Stimulated activated CD8-positive, alpha-beta memory T cell treated with anti-CD3 and anti-CD28 coated beads, Interleukin-15, amount 100 ng/mL, for 24 hours (primary cell): ENCODE measurements around the gene EXOC1.
"Not testable (repeated sequence)": the region's sequence is repeated elsewhere in the genome, so short reads cannot be mapped to it uniquely, and the experiment has no call there.

Source experiments
- DNase-seq: peaks from one replicate; pipeline ENCODE4 v3.0.0-alpha.2; 2020; ENCODE audit warnings: low read depth

The EXOC1 gene, protein sequence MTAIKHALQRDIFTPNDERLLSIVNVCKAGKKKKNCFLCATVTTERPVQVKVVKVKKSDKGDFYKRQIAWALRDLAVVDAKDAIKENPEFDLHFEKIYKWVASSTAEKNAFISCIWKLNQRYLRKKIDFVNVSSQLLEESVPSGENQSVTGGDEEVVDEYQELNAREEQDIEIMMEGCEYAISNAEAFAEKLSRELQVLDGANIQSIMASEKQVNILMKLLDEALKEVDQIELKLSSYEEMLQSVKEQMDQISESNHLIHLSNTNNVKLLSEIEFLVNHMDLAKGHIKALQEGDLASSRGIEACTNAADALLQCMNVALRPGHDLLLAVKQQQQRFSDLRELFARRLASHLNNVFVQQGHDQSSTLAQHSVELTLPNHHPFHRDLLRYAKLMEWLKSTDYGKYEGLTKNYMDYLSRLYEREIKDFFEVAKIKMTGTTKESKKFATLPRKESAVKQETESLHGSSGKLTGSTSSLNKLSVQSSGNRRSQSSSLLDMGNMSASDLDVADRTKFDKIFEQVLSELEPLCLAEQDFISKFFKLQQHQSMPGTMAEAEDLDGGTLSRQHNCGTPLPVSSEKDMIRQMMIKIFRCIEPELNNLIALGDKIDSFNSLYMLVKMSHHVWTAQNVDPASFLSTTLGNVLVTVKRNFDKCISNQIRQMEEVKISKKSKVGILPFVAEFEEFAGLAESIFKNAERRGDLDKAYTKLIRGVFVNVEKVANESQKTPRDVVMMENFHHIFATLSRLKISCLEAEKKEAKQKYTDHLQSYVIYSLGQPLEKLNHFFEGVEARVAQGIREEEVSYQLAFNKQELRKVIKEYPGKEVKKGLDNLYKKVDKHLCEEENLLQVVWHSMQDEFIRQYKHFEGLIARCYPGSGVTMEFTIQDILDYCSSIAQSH

DNA sequence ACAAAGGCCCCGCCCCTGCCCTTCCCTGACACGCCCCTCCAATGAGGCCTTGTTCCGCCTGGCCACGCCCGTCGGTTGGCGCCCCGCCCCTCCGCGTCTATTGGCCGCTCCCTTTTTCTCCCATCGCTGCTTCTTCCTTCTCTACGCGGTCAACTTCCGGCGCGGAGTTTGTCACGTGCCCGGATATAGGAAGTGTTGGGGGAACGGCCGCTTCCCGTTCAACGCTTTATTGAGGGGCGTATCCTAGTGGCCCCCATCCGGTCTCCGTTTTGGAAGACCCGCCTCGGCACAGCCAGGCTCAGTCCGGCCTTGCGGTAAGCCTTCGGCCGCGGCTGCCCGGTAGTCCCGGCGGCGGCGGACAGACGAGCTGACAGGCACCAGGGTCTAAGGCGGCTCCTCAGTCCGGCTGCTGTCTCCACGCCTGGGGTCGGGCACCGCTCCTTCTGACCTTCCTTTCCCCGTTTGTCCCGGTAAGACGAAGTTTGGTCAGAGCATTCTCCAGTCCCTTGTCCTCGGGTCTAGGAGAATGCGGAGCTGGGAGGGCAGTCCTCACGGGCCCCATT is at the start of gene EXOC1:
TSS of gene EXOC1 (plus strand) at position 165 of the 563 bp plus-strand sequence. CDS start 4,676 bp downstream, outside the sequence.
- peak; percentile 95 for DNase-seq

DNA sequence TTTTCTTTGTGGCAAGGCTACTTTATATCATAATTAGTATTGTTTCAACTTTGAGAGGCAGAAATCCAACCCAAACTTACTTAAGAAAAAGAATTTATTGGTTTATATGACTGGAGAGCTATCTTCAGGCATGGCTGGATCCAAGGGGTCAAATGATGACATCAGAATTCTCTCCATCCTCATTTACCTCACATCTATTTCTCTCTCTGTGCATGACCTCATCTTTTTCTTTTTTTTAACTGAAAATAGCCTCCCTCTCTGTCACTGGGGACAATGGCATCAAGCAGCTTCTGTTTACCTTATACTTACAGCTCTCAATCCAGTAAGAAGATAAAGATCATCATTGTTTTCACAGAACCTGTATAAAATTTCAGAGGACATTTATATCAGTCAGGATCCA is 45.9 kb upstream of the EXOC1 start:
- DNase-seq: no peak

DNA sequence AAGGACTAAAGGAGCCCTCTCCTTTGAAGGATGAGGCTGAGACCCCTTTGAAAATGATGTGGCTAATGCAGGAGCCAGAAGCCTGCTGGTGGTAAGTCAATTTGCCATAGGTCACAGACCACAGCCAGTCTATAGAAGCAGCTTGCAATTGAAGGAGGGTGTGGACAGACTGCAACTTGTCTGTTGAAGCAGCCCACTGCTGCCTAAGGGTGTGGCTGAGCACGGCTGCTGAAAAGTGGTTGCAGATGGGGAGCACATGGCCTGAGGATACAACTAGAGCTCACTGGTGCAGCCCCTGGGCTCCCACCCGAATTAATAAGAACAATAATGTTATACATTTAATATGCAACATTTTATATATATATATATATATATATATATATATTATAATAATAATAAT is 45.3 kb upstream of the EXOC1 start:
- no peak for DNase-seq

DNA sequence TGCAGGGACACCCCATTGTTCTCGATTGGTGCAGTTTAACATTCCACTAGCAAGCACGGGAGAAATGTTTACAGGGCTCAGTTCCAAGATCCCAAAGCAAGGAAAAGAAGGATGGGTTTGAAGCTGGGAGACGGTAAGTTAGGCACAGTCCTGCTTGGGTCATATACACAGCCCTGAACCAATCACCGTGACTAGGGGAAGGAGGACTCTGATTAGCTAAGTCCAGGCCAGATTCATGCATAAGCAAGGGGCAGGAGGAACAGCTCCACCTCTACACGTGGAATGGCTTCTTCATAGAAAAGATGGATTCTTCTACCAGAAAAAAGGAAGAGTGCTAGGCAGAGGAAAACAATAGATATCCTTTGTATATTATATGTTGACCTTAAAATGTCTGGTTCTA is 44.8 kb upstream of the EXOC1 start:
- no peak for DNase-seq

DNA sequence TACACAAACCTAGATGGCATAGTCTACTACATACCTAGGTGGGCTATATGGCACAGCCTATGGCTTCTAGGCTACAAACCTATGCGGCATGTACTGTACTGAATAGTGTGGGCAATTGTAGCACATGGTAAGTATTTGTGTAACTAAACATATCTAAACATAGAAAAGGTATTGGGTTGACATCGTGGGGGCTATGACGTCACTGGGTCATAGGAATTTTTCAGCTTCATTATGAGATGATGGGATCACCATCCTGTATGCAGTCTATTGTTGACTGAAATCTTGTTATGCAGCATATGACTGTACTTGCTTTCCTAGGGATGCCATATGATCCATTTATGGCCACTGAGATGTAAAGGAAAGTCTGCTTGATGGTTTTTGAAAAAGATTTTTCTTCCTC is 35.8 kb upstream of the EXOC1 start:
- DNase-seq: no peak

DNA sequence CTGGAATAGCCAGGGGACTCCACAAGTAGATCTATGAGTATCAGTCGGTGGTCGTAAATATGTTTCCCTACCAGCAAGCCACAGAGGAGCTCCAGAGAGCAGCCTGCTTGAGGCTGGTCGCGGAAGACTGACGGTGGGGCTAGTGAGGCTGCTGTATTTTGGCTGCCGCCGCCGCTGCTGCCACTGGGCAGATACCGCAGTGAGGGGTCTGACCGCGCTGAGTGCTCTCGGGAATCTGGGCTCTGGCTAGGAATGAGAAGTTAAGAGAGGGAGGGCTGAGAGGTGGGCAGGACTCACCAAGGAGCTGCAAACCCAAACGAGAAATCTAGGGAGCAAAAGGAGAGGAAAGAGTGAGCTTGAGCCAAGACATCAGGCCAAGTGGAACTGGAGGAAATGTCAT is 33.8 kb upstream of the EXOC1 start, which contains the start of gene EXOC1L:
TSS of gene EXOC1L (plus strand) at position 157 of the 400 bp plus-strand sequence. CDS start at position 394, 237 bp downstream.
- DNase-seq: no peak

DNA sequence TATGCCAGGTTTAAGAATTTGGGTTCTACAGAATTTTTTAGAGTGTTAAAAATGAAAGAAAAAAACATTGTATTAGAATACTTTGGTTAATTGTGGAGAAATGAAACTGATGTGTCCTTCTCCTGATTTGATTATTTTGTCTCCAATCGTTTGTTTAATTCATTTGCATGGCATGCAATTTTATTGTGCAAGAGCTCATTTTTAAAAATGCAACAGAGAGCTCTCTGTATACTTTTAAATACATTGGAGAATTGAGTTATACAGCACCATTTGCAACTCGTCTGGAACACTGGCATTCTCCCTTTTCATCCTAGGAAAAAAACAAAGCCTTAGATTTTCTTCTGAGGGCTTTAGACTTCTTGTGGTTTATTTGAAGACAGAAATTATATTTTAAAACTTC is 33.2 kb upstream of the EXOC1 start:
- DNase-seq: no peak

DNA sequence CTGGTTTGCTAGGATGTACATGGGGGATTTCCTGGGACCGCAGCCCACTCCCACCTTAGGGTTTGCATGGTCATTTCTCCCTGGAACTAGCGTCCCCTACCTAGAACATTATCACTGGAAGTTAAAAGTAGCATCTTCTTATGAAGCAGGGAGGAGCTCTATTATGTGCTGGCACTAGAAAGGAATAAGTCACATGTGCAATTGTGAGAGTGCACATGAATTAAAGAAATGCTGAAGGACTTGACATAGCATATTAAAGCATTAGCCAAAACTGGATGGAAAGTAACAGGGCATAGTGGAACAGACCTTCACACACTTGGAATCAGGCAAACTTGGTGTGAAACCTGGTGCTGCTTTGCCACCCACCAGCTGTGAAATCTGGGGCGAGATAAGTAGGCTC is 31.1 kb upstream of the EXOC1 start:
- DNase-seq: no peak

DNA sequence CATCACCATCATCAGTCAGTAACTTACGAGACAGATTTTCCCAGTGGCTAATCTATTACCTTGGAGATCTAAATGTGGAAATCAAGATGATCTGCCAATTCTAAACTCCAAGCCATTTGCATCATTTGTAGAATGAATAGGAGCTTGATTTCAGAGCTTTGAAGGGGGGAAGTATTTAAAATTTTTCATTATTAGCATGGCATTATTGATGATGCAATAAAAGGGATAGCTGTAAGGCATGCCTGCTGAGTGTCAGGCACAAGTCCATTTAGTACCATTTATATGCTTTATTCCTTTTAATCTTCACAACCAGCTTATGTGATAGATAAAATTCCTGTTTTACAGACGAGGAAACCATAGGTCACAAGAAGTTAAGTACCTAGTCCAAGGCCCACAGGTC is 28.6 kb upstream of the EXOC1 start:
- no peak for DNase-seq

DNA sequence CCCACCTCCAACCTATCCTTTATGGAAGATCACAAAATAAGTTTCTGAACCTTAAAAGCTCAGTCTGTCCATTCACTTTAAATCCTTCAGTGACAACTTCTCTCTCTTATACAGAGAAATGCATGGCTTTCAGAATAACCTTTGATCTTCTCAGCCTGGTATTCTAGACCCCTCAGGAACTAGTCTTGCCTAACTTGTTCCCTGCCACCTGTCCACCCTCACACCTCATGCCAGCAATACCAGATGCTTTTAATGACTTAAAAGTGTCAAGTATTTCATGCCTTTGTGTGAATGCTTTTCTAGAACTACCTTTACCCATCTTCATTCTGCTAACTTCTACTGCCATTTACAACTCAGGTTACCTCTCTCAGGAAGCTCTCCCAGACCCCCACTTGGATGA is 26.5 kb upstream of the EXOC1 start:
- no peak for DNase-seq

DNA sequence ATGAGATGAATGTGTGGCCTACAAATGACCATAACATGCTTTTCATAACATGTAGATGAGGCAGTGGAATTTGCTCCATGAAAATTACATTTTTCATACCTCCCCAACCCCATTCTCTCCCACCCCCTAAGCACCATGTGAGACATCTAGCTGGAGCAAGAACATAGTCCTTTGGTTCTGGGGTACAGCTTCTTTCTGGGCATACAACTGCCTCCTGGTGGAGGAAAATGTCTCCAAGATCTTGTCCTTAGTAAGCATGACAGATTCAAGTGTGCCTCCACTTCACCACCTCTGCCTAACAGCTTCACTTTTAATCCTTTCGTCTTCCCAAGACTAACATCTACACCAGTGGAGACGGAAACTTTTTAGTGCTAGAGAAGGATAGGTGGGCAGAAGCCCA is 25.9 kb upstream of the EXOC1 start:
- DNase-seq: no peak

DNA sequence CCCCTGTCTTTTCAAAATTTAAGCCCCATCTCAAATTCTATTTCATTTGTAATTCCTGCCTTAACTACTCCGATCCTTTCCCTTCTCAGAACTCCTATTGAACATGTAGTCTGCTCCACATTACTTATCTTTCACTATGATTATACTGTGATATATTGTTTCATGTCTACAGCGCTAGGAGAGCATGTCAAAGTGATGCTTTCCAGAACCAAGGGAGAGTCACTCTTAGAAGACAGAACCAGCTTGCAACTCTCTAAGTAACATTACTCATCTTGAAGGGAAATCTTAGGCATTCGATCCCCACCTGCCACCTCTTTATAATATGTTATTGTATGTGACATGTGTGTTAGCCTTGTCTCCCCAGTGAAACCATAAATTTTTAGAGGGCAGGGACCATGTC is 23.4 kb upstream of the EXOC1 start:
- DNase-seq: no peak

DNA sequence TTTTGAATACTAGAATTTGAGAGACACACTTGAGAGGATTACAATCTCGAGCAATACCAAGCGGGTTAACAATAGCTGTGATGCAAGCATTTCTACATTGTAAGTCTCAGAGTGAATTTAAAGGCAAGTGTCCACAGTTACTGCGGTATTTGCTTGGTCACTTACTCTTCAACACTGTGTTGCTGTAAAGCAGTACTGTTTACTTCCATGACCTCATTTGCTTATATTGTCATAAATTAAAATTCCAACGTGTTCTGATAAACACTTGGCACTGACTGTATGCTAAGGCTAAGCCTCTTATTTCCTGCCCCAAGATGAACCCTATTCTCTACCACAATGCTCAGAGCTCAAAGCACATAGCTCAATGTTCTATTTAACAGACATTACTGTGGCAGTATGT is 22.7 kb upstream of the EXOC1 start:
- no peak for DNase-seq

DNA sequence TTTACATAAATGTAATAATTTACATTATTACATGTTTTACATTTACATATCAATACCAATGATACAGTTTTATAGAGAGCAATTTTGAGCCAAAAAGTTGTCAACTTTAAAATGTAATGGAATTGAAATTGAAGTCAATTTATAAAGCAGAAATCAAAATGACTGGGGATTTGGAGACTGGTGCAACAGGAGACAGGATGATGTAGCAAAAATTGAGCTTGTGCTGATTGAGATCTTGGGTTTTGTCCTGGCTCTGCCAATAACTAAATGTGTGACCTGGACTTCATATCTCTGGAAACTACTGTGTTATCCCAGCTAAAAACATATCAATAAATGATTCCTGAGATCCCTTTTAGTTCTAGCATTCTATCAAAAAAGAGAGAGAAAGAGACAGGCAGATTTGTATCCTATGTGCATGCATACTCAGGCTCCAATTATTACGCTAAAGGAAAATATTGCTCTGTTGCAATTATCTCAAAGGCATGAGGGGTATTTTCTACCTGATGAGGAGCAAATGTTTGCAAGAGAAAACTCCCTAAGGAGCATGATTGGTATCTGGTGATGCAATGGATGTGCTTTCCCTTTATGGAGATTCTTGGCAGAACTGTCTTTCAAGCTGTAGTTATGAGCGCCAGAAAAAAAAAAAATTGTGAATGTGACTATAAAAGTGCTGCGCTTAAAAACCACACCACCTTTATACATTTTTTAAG is 19.2 kb upstream of the EXOC1 start:
- no peak for DNase-seq

DNA sequence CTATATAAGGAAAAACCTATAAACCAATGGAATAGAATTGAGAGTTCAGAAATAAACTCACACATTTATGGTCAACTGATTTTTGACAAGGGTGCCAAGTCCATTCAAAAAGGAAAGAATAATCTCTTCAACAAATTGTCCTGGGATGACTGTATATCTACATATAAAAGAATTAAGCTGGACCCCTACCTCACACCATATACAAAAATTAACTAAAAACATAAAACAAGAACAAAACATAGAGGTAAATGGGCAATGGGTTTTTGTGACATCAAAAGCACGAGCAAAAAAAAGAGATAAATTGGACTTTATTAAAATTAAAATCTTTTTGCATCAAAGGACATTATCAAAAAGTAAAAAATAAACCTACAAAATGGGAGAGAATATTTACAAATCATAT is 15.5 kb upstream of the EXOC1 start:
- DNase-seq: no peak

DNA sequence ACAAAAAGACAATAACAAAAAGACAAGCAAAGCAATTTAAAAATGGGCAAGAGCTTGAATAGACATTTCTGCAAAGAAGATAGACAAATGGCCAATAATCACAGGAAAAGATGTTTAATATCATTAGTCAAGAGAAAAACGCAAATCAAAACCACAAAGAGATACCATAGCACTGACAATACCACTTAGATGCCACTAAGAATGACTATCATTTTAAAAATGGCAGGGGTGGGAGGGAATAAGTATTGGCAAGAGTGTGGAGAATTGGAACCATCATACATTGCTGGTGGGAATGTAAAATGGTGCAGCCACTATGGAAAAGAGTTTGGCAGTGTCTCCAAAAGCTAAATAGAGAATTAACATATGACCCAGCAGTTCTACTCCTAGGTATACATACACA is 15.1 kb upstream of the EXOC1 start:
- DNase-seq: no peak

DNA sequence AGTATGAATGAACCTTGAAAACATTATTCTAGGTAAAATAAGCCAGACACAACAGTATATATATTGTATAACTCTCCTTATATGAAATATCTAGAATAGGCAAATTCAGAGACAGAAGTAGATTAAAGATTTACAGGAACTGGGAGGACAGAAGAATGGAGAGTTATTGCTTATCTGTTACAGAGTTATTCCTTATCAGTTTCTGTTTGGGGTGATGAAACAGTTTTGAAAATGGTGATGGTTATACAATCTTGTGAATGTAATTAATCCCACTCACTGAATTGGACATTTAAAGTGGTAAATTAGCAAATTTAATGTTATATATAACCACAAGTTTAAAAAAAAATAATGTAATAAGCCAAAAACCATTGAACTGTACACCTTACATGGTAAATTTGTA is 14.5 kb upstream of the EXOC1 start:
- no peak for DNase-seq

DNA sequence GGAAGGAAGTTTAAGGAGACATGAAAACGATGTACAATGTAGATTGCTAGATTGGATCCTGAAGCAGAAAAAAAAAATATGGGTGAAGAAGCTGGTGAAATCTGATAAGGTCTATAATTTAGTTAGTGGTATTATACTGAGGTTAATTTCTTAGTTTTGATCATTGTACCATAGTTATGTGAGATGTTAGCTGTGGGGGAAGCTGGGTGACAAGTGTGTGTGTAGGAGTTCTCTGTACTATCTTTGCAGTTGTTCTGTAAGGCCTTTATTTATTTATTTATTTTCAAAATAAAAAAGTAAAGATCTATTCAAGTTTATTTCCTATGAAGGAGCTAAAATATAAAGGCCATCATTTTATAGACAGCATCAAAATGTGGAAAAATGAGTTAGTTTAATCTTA is 12.5 kb upstream of the EXOC1 start:
- DNase-seq: no peak

DNA sequence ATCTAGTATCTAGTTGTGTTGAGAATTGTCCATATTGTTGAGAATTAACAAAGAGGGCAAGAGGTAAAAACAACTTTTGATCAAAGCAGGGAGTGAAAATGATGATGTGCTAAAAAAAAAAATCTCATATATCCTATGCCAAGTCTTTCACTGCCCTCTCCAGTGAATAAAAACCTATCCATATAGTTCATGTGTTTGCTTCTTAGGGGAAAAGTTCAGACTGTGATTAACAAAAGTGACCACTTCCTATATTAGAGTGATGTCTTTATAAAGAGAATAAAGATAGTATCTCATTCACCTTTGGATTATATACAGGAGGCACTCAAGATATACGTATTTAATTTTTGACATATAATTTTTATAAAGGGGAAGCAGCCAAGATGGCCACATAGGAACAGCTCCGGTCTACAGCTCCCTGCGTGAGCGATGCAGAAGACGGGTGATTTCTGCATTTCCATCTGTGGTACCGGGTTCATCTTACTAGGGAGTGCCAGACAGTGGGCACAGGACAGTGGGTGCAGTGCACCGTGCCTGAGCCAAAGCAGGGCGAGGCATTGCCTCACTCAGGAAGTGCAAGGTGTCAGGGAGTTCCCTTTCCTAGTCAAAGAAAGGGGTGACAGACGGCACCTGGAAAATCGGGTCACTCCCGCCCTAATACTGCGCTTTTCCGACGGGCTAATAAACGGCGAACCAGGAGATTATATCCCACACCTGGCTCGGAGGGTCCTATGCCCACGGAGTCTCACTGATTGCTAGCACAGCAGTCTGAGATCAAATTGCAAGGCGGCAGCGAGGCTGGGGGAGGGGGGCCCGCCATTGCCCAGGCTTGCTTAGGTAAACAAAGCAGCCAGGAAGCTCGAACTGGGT is 11.8 kb upstream of the EXOC1 start:
- DNase-seq: not testable (repeated sequence)

DNA sequence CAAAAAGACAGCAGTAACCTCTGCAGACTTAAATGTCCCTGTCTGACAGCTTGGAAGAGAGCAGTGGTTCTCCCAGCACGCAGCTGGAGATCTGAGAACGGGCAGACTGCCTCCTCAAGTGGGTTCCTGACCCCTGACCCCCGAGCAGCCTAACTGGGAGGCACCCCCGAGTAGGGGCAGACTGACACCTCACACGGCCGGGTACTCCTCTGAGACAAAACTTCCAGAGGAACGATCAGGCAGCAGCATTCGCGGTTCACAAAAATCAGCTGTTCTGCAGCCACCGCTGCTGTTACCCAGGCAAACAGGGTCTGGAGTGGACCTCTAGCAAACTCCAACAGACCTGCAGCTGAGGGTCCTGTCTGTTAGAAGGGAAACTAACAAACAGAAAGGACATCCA is 11.1 kb upstream of the EXOC1 start:
- not testable (repeated sequence) for DNase-seq

DNA sequence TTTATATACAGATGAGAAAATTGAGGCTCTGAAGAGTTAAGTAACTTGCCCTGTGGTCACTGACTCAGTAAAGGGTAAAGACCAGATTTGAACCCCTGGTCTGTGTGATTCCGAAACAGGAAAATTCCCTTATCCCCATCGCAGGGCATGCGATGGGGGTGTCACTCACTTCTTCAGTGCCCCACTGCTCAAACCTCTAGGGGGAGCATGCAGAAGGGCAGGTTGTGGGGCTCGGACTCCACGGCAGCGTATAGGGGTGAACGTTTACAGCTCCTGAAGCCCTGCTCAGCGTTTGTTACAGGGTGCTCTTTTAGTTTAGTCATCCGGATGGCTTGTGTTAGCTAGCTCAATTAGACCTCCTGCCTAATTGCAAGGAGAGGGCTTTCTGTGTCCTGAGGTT is 3.7 kb upstream of the EXOC1 start:
- no peak for DNase-seq
